ENCODE data around the gene DSP.

DNA sequence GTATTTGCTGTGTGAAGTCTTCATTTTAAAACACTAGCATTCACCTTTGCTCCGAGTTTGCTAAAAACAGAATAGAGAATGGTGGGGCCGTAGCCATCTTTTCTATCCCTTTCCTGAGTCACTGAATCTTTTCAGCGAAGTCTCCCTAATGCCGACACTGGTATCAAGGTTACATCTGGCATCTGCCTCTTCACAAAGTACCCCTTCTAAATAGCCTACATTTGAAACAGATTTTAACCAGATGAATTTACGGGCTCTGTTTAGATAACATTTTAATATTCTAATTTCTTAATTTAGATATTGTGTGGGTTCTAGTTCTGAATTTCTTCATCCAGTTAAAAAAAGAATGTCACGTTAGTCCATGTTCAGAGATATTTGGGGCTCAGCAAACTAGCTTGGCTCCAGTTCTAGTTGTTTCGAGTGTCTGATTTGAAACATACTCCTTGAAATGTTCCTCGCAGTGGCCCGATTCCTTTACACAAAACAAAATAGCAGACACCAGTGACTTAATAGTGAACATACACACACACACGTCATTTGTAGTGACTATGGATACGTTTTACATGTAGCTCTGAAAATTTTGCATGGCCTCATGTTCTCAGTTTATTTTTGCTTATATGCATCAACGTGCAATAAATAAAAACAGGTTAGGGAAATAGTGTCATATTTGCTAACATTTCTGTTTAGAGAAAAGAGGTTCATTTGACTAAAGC lies 15.1 kb downstream of the DSP start:
- TF ChIP-seq, protein P1, sequence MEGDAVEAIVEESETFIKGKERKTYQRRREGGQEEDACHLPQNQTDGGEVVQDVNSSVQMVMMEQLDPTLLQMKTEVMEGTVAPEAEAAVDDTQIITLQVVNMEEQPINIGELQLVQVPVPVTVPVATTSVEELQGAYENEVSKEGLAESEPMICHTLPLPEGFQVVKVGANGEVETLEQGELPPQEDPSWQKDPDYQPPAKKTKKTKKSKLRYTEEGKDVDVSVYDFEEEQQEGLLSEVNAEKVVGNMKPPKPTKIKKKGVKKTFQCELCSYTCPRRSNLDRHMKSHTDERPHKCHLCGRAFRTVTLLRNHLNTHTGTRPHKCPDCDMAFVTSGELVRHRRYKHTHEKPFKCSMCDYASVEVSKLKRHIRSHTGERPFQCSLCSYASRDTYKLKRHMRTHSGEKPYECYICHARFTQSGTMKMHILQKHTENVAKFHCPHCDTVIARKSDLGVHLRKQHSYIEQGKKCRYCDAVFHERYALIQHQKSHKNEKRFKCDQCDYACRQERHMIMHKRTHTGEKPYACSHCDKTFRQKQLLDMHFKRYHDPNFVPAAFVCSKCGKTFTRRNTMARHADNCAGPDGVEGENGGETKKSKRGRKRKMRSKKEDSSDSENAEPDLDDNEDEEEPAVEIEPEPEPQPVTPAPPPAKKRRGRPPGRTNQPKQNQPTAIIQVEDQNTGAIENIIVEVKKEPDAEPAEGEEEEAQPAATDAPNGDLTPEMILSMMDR (conservative IDR thresholded peaks at IDR 0.05; ENCODE audit: low read length): no peak
- no peak for TF ChIP-seq EZH2phosphoT487 (IDR thresholded peaks at IDR 0.05; ENCODE audit: borderline replicate concordance, low read depth, low read length)

All from OCI-LY7 (cell line).